ENCODE results near the gene CCDC146.

DNA sequence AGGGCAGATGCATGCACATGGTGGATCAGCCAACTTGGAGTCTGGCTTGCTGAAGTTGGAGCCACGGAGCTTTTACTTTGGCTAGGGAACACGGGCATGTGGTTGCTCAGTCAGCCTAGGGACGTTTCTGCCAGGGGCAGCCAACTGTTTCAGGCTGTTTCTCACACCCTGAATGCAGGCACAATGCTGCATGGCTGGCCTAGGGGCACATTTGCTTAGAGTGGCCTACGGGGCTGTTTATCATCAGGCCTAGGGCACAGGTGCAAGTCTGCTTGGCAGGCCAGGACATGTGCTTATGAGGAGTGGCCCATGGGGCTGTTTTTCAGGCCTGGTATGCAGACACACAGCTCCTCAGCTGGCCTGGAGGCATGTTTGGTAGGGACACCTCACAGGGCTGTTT is 186.4 kb downstream of the CCDC146 start:
- TF ChIP-seq TAF1 (IDR thresholded peaks at IDR 0.05; ENCODE audit: borderline replicate concordance, low read depth, low read length) (no peak), POLR2A (IDR thresholded peaks at IDR 0.05; ENCODE audit: low read depth, low read length) (no peak), POLR2AphosphoS5 (IDR thresholded peaks at IDR 0.05; ENCODE audit: low read depth, low read length) (no peak)

All from GM12892 (cell line).